Epithelial cell of proximal tubule (primary cell): ENCODE measurements around the gene ZNF878. TPM values are rescaled to one million over a fixed set of nuclear protein-coding genes. Genes with fewer than 3 reads are reported as not detected.
A peak's percentile ranks its signal among the peaks of the same experiment; 100 is the strongest.

Experiments used
- DNase-seq: peaks from one replicate; pipeline ENCODE4 v3.0.0-alpha.2; 2011; ENCODE audit warnings: low read depth
- H3K4me3 ChIP-seq: 2 replicates; pipeline ENCODE4 v1.5.1; 2011; ENCODE audit warnings: low read depth, mild to moderate bottlenecking, low read length
- CTCF ChIP-seq: conservative IDR thresholded peaks from 2 replicates; pipeline ENCODE4 v1.5.1; 2012; ENCODE audit warnings: low read depth, mild to moderate bottlenecking, low read length
- total RNA-seq: library from RNA; depleted of rRNA; stranded (reverse); fragments of >200 nt; gene quantifications from 2 replicates; pipeline ENCODE4 v1.2.3, GENCODE V29; 2015

The ZNF878 gene
- total RNA-seq = 0.72 TPM in 1 of 2 replicates, not detected in the other

- H3K4me3 ChIP-seq = peak within 1 kb of the TSS; percentile 86
- DNase-seq = no peak
- no peak for TF ChIP-seq CTCF
These were observed at the start of gene ZNF878 for GRCh38 chr19:12052497-12053169. Gene ZNF878 (minus strand): TSS chr19:12052961. CDS start chr19:12052801, 160 bp downstream.

GRCh38 chr19:12098040-12098439, 45.3 kb upstream of the ZNF878 start:
- H3K4me3 ChIP-seq = no peak overlapping the region
- no peak for DNase-seq
- no peak for TF ChIP-seq CTCF

- no peak overlapping the region for H3K4me3 ChIP-seq
- no peak for TF ChIP-seq CTCF
- no peak for DNase-seq
These were observed 42.5 kb upstream of the ZNF878 start for GRCh38 chr19:12095111-12095790.

GRCh38 chr19:12093777-12094176, 41.0 kb upstream of the ZNF878 start:
- H3K4me3 ChIP-seq = no peak overlapping the region
- DNase-seq = no peak
- no peak for TF ChIP-seq CTCF

GRCh38 chr19:12092956-12093355, 40.2 kb upstream of the ZNF878 start:
- peak overlapping the region; percentile 59 for H3K4me3 ChIP-seq
- TF ChIP-seq CTCF = no peak
- DNase-seq = no peak

GRCh38 chr19:12092065-12092867, 39.5 kb upstream of the ZNF878 start:
- no peak for TF ChIP-seq CTCF
- H3K4me3 ChIP-seq = peak overlapping the region; percentile 59
- DNase-seq = no peak
